ENCODE results near the gene MARVELD3. TPM values are rescaled to one million over a fixed set of nuclear protein-coding genes. Genes with fewer than 3 reads are reported as not detected.

Gene MARVELD3
- total and polyA plus RNA-seq, 2 of the 8 experiments (the other 6 are each of a cell fraction or from before 2014, with no cell fraction given): 18.0 to 34.8 TPM

- no peak overlapping the region for H2BK5ac ChIP-seq (ENCODE audit: low read depth, low read length)
- H3K9ac ChIP-seq (replicated peaks in 1 of 4; ENCODE audit: extremely low read depth in 1 of 4, low read depth in 3 of 4, low read length in 3 of 4): no peak overlapping the region
- H3K4me3 ChIP-seq (ENCODE audit: extremely low read depth in 1 of 4, insufficient read depth in 2 of 4, low read depth in 3 of 4, low read length in 4 of 4): no peak overlapping the region
- H3K4ac ChIP-seq (replicated peaks; ENCODE audit: insufficient read length, low read depth, low read length): no peak overlapping the region
- H3K23ac ChIP-seq (ENCODE audit: insufficient read length): no peak overlapping the region
- H2BK12ac ChIP-seq (ENCODE audit: low read depth, low read length): no peak overlapping the region
- no peak overlapping the region for H2AK5ac ChIP-seq (ENCODE audit: low read depth, low read length)
- H3K56ac ChIP-seq (replicated peaks; ENCODE audit: insufficient read length, low read depth, low read length): no peak overlapping the region
- no peak overlapping the region for H3K27ac ChIP-seq (ENCODE audit: low read depth, low read length)
- H2BK120ac ChIP-seq (replicated peaks; ENCODE audit: low read depth, low read length): no peak overlapping the region
- no peak overlapping the region for H2BK15ac ChIP-seq (ENCODE audit: low read length)
- H2BK20ac ChIP-seq (ENCODE audit: low read length): no peak overlapping the region
- 83% methylated on average over 2 of the region's 3 CpGs; no CpG with 5 or more reads in 1 of the 2 experiments for WGBS, 2 experiments (ENCODE audit: extremely low coverage in 1 of 2, insufficient coverage in 1 of 2, insufficient read length in 1 of 2, insufficient replicate concordance in 2 of 2, low coverage in 1 of 2, low lambda C conversion rate in 2 of 2, missing lambda C conversion rate in 1 of 2)
- H4K91ac ChIP-seq (replicated peaks; ENCODE audit: insufficient read length, low read length): no peak overlapping the region
- no peaks in the 10 kb centered on the region; a peak in 1 of 4 replicates for H3K9me3 ChIP-seq (ENCODE audit: insufficient read depth in 2 of 2, low read depth in 1 of 2, low read length in 1 of 2)
- H4K20me1 ChIP-seq (replicated peaks in 1 of 2; ENCODE audit: control insufficient read depth in 1 of 2, insufficient read depth in 2 of 2, low read length in 2 of 2): no peaks in the 10 kb centered on the region
- H3K27me3 ChIP-seq (replicated peaks in 1 of 4; ENCODE audit: control insufficient read depth in 3 of 4, extremely low read depth in 1 of 4, insufficient read depth in 3 of 4, low read length in 3 of 4): no peaks in the 10 kb centered on the region; a peak in 1 of 7 replicates
- no peak overlapping the region for H4K8ac ChIP-seq (ENCODE audit: extremely low read depth, insufficient read depth, low read length)
- no peaks in the 10 kb centered on the region for H3K79me2 ChIP-seq (ENCODE audit: control insufficient read depth in 1 of 2, insufficient read depth in 2 of 2, low read length in 2 of 2)
- peaks cover 2% of the 10 kb centered on the region; the same call in 1 of the 2 replicates for H3K23me2 ChIP-seq (ENCODE audit: low read depth, low read length)
- H3K18ac ChIP-seq (ENCODE audit: extremely low read depth, low read length): no peak overlapping the region
- TF ChIP-seq SUZ12 (IDR thresholded peaks at IDR 0.05; ENCODE audit: low read length) (no peak), EP300 (IDR thresholded peaks at IDR 0.05; ENCODE audit: borderline replicate concordance in 1 of 2, low read depth in 2 of 2, low read length in 2 of 2) (no peak)
- no peak overlapping the region for H3K14ac ChIP-seq (ENCODE audit: insufficient read length)
- H4K5ac ChIP-seq (ENCODE audit: insufficient read length, low read depth, low read length): no peak overlapping the region
- H3K36me3 ChIP-seq (ENCODE audit: control insufficient read depth in 2 of 4, insufficient read depth in 4 of 4, low read length in 3 of 4): no peaks in the 10 kb centered on the region
- DNase-seq (ENCODE audit: low read depth in 1 of 2, low spot score in 2 of 2): no peak
- H2AFZ ChIP-seq (ENCODE audit: low read length): no peak overlapping the region
- no peaks in the 10 kb centered on the region for H3K4me1 ChIP-seq (replicated peaks in 1 of 4; ENCODE audit: control insufficient read depth in 3 of 4, insufficient read depth in 4 of 4, low read length in 3 of 4)
- H3K4me2 ChIP-seq (ENCODE audit: insufficient read depth in 1 of 2, low read depth in 2 of 2, low read length in 2 of 2): no peak overlapping the region
- ChIA-PET POLR2A (ENCODE audit: partially characterized antibody) (no interaction called here), CTCF (ENCODE audit: partially characterized antibody) (interaction anchor here (0.9 to 2.0 kb wide), 4 partner anchors 10 to 36 kb away, joined by 3 to 12 read pairs (median 3); no protein-coding TSS in a partner anchor)
- no peaks in the 10 kb centered on the region for H3K79me1 ChIP-seq (ENCODE audit: low read depth, low read length)
- FAIRE-seq: no peak
These were observed 34.1 kb upstream of the MARVELD3 start for GRCh38 chr16:71591917-71592316.

Measured in H1 (cell line).